Spinal cord (tissue), 10 donors: ENCODE measurements around the gene SERPINB1. TPM values are rescaled to one million over a fixed set of nuclear protein-coding genes. Genes with fewer than 3 reads are reported as not detected.
A peak's percentile ranks its signal among the peaks of the same experiment; 100 is the strongest.
"Not testable (repeated sequence)": the region's sequence is repeated elsewhere in the genome, so short reads cannot be mapped to it uniquely, and the experiment has no call there.

ENCODE experiments used
- DNase-seq, 6 donors: peaks; one replicate each; pipeline versions ENCODE4 v3.0.0 to v3.0.0-alpha.2; 2013 to 2015; ENCODE audit warnings: low spot score in 6 of 6, low read depth in 4 of 6
- H3K27ac ChIP-seq: one replicate; pipeline ENCODE4 v1.5.1; 2013; ENCODE audit warnings: low read depth, low read length, control low read depth
- H3K27me3 ChIP-seq: one replicate; pipeline ENCODE4 v1.6.1; 2013; ENCODE audit warnings: low read length; ENCODE audit not compliant: control insufficient read depth, insufficient read depth
- H3K36me3 ChIP-seq: one replicate; pipeline ENCODE4 v1.6.1; 2013; ENCODE audit warnings: low read length; ENCODE audit not compliant: control insufficient read depth, insufficient read depth
- H3K4me1 ChIP-seq: one replicate; pipeline ENCODE4 v1.6.1; 2013; ENCODE audit warnings: low read length; ENCODE audit not compliant: control insufficient read depth, insufficient read depth
- H3K4me3 ChIP-seq: one replicate; pipeline ENCODE4 v1.5.1; 2013; ENCODE audit warnings: low read depth, low read length, control low read depth
- H3K9me3 ChIP-seq: one replicate; pipeline ENCODE4 v1.6.1; 2013; ENCODE audit warnings: low read length; ENCODE audit not compliant: control insufficient read depth, insufficient read depth
- WGBS: methylation state at CpG from one replicate; pipeline ENCODE4 v1.1.5; 2013; ENCODE audit warnings: missing lambda C conversion rate; ENCODE audit not compliant: insufficient coverage; 5-methylcytosine and 5-hydroxymethylcytosine counted together
- polyA plus RNA-seq, 2 donors: library from polyadenylated mRNA; unstranded; fragments of 120-200 nt; gene quantifications; one replicate each; pipeline ENCODE4 v1.2.1, GENCODE V29; 2013; ENCODE audit not compliant: insufficient read length in 2 of 2
- total RNA-seq, 2 donors: library from RNA; depleted of rRNA in 1 of 2; stranded (reverse); fragments of 120-200 nt in 1 of 2; fragments of >200 nt in 1 of 2; gene quantifications; one replicate each; pipeline versions ENCODE4 v1.2.3 to v1.2.4, GENCODE V29; 2013 to 2014
- donor health status: healthy.

SERPINB1 gene
- total and polyA plus RNA-seq, 4 donors: 12.0 to 23.4 (median 15.5) TPM

DNA sequence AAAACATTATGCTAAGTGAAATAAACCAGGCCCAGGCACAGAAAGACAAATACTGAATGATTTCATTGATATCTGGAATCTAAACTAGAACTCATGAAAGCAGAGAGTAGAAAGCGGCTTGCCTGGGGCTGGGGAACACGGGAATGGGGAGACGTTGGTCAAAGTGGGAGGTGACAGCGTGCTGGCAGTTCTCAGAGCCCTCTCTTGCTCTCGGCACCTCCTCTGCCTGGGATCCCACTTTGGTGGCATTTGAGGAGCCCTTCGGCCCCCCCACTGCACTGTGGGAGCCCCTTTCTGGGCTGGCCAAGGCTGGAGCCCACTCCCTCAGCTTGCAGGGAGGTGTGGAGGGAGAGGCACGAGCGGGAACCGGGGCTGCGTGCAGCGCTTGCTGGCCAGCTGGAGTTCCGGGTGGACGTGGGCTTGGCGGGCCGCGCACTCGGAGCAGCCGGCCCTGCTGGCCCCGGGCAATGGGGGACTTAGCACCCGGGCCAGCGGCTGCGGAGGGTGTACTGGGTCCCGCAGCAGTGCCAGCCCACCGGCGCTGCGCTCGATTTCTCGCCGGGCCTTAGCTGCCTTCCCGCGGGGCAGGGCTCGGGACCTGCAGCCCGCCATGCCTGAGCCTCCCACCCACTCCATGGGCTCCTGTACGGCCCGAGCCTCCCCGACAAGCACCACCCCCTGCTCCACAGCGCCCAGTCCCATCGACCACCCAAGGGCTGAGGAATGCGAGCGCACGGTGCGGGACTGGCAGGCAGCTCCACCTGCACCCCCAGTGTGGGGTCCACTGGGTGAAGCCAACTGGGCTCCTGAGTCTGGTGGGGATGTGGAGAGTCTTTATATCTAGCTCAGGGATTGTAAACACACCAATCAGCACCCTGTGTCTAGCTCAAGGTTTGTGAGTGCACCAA lies 18.4 kb upstream of the SERPINB1 start:
- WGBS: 94% methylated on average over 21 of the region's 42 CpGs

DNA sequence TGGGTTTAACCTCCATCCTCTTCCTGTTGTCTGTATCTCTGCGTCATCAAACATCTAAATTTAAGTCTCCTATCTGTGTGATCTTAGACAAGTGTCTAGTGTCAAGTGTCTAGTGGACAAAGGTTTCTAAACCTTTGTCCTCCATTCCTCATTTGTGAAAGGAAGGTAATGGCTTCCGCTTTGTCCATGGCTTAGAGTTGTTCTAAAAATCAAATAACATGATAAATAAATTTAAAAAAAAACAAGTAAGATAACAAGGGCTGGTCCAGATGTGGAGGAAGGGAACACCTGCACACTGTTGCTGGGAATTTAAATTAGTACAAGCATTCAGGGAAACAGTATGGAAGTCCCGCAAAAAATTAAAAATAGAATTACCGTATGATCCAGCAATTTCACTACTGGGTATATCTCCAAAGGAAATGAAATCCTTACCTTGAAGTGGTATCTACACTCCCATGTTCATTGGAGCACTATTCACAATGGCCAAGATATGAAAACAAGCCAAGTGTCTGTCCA lies 17.6 kb upstream of the SERPINB1 start:
- H3K4me1 ChIP-seq: peaks cover 30% of the 10 kb centered on the region

More for the DNA sequence above, 18.4 kb upstream of the SERPINB1 start:
- not testable (repeated sequence) for H3K9me3 ChIP-seq, H3K27ac ChIP-seq, H3K36me3 ChIP-seq, H3K27me3 ChIP-seq, DNase-seq, H3K4me3 ChIP-seq
- peaks cover 24% of the 10 kb centered on the region for H3K4me1 ChIP-seq

DNA sequence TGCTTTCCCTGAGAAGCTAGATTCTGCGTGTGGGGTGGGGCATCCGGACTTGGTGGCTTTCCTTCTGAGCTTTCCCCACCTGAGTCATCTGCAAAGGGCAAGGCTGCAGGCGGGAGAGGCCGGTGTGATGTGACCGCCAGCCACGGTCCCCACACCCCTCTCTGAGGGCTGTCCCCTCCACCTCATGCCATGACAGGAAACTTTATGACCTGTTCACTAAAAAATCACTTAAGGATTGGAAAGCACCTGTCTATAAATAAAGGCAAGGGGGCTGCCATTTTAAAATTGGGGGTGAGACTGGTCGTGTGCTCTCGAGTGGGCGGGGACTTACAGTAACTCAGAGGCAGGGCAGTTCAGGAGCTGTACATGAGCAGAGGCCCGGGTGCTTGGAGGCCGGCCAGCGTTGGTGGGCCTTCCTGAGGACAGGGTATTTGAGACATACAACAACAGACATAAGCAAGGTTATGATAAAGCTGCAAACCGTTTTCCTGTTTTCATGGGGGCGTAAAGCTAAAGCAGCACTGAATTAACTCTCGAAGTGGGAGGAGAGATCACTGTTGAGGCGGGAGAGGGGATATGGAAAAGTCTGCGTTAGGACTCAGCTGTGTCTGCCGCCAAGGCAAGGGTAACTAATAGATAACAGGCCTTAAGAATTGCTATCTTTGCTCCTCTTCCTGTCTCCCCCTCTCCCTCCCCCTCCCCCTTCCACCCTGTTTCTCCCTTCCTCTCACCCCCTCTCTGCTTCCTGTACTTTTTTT lies 16.1 kb upstream of the SERPINB1 start:
- no peaks in the 10 kb centered on the region for H3K9me3 ChIP-seq
- H3K4me3 ChIP-seq: no peak overlapping the region
- 52% methylated on average over 9 of the region's 18 CpGs for WGBS
- H3K4me1 ChIP-seq: peaks cover 36% of the 10 kb centered on the region
- peak in 2 of 6 donors; percentile 22 to 63 for DNase-seq
- no peaks in the 10 kb centered on the region for H3K27me3 ChIP-seq
- H3K27ac ChIP-seq: peak overlapping the region; percentile 69
- H3K36me3 ChIP-seq: no peaks in the 10 kb centered on the region

More for the DNA sequence above, 17.6 kb upstream of the SERPINB1 start:
- H3K4me3 ChIP-seq: no peak overlapping the region
- no peaks in the 10 kb centered on the region for H3K36me3 ChIP-seq
- no peaks in the 10 kb centered on the region for H3K9me3 ChIP-seq
- no peaks in the 10 kb centered on the region for H3K27me3 ChIP-seq
- no peak for DNase-seq
- H3K27ac ChIP-seq: peak overlapping the region; percentile 69
- WGBS: no CpG with 5 or more reads among the region's 4 CpGs

DNA sequence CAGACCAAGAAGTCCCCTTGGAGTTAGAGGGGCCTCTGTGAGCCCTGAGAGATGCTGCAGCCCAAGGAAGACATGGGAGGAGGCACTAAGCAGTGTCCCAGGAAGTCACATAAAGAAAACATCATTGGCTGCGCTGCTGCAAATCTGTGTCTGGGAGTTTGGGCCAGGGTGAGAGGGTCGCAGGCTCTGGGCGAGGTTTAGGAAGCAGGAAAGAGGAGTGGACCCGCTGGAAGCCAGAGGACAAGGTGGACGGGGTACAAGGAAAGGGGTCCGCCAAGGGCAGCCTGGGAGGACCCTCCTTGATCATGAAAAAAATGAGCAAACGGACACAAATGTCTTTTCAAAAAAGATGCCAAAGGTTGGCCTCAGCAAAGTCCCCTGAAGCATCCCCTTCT lies 15.5 kb upstream of the SERPINB1 start:
- no peaks in the 10 kb centered on the region for H3K36me3 ChIP-seq
- no peaks in the 10 kb centered on the region for H3K27me3 ChIP-seq
- H3K4me1 ChIP-seq: peaks cover 36% of the 10 kb centered on the region
- DNase-seq: no peak
- WGBS: 92% methylated on average over 7 of the region's 7 CpGs
- H3K27ac ChIP-seq: no peak overlapping the region
- H3K4me3 ChIP-seq: no peak overlapping the region
- H3K9me3 ChIP-seq: no peaks in the 10 kb centered on the region

DNA sequence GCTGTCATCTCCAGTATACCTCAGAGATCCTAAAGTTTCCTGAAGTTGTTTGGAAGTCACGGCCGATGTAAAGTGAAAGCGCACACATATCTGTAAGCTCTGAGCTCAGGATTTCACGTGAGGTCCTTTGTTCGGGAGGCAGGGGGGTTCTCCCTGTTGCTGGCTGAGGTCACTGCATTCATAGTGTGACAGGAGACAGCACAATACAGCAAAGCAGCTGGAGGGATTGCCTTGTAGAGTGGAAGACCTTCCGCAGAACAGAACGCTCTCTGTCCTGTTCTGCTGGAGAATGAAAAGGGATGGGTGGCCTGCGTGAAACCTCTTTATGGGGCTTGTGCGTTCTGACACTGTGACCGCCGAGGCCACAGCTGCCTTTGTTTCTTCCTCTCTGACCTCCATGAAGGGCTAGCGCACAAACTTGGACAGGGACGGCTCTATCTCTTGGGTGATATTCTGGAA lies 13.4 kb upstream of the SERPINB1 start:
- no peaks in the 10 kb centered on the region for H3K36me3 ChIP-seq
- 33% methylated on average over 13 of the region's 13 CpGs for WGBS
- H3K27me3 ChIP-seq: no peaks in the 10 kb centered on the region
- peaks cover 36% of the 10 kb centered on the region for H3K4me1 ChIP-seq
- DNase-seq: peak in 2 of 6 donors; percentile 49 to 59
- H3K4me3 ChIP-seq: no peak overlapping the region
- no peaks in the 10 kb centered on the region for H3K9me3 ChIP-seq
- peak overlapping the region; percentile 30 for H3K27ac ChIP-seq

DNA sequence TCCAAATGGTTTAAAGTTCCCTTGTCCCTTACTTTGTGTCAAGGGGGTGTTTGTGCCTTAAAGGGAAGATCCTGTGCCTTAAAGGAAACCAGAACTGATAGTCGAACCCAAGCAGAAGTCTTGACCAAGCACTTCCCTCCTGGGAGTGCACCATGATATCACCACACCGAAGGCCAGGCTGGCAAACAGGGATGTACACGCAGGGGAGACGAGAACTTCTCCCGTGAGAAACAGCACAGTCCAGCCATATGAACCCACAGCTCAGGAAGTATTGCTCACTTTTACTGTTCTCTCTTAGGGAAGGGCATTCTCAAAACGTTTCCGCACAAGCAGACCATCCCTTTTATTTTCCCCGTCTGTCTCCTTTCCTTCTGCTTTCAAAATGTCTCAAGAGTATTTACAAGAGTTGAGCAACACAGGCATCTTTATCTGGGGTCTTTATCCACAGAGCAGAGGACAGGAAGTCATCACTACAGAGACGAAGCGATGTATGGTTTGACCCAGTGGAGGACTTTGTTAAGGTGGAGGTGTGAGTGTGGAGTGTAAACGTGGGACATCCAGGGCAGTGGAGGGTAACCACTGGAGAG lies 12.8 kb upstream of the SERPINB1 start:
- WGBS: 53% methylated on average over 11 of the region's 11 CpGs
- peak overlapping the region; percentile 30 for H3K27ac ChIP-seq
- DNase-seq: peak in 1 of 6 donors; percentile 17

DNA sequence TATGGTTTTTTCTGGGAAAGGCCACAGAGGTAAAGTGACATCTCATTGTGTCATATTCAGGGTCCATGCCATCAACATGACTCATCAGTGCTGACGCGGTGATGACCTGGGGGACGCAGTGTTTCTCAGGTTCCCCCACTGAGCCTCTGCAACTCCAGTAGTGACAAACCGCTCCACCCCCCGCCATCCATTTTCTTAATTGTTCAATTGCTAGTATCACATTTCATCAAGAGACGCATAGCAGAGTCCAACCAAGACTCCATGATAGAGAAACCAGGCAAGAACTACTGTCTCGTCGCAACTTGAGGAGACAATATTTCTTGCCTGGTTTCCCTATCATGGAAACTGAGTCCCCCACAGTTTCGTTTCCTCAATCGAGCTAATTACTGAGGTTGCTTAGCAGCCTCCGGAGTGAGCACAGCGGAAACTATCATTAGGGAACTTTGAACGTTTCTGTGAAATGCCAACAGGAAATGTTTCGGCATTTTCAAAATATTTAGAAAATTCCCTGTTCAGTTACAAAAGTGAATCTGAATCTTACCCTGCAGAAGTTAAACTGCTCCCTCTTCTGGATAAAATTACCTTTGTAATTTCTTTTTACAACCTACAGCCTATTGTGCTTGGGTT lies 12.2 kb upstream of the SERPINB1 start:
- H3K36me3 ChIP-seq: no peaks in the 10 kb centered on the region
- peak in 3 of 6 donors; percentile 43 to 86 (median 52) for DNase-seq
- H3K27ac ChIP-seq: peak overlapping the region; percentile 30
- peak overlapping the region; percentile 33 for H3K4me3 ChIP-seq
- WGBS: 24% methylated on average over 13 of the region's 14 CpGs
- H3K9me3 ChIP-seq: no peaks in the 10 kb centered on the region
- peaks cover 34% of the 10 kb centered on the region for H3K4me1 ChIP-seq
- H3K27me3 ChIP-seq: no peaks in the 10 kb centered on the region

More for the DNA sequence above, 12.8 kb upstream of the SERPINB1 start:
- Histone ChIP-seq H3K27me3 (no peaks in the 10 kb centered on the region), H3K9me3 (no peaks in the 10 kb centered on the region), H3K4me3 (peak overlapping the region; percentile 33), H3K36me3 (no peaks in the 10 kb centered on the region), H3K4me1 (peaks cover 36% of the 10 kb centered on the region)

DNA sequence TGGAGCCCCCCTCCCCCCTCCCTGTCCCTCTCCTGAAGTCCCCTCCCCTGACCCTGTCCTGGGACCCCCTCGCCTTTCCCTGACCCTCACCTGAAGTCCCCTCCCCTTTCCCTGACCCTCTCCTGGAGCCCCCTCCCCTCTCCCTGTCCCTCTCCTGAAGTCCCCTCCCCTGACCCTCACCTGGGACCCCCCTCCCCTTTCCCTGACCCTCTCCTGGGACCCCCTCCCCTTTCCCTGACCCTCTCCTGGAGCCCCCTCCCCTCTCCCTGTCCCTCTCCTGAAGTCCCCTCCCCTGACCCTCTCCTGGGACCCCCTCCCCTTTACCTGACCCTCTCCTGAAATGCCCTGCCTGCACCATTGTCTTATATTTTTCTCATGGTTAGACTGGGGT lies 11.7 kb upstream of the SERPINB1 start:
- H3K4me1 ChIP-seq: peaks cover 29% of the 10 kb centered on the region
- not testable (repeated sequence) for H3K27me3 ChIP-seq, H3K36me3 ChIP-seq, H3K9me3 ChIP-seq, DNase-seq, H3K4me3 ChIP-seq
- WGBS: 100% methylated on average over 1 of the region's 1 CpG
- H3K27ac ChIP-seq: peak overlapping the region; percentile 30

DNA sequence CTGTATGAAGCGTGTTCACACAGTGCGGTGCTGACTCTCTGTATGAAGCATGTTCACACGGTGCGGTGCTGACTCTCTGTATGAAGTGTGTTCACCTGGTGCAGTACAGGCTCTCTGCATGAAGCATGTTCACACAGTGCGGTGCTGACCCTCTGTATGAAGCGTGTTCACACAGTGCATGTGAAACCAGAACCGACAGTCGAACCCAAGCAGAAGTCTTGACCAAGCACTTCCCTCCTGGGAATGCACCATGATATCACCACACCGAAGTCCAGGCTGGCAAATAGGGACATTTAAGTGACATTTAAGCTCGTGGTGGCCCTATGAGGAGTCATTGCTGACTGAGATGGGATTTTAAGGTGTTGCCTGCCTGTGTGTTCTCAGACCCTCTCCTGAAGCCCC lies 11.3 kb upstream of the SERPINB1 start:
- H3K9me3 ChIP-seq: no peaks in the 10 kb centered on the region
- no peak for DNase-seq
- no peak overlapping the region for H3K27ac ChIP-seq
- WGBS: 94% methylated on average over 9 of the region's 10 CpGs
- H3K27me3 ChIP-seq: no peaks in the 10 kb centered on the region
- no peaks in the 10 kb centered on the region for H3K36me3 ChIP-seq
- H3K4me3 ChIP-seq: no peak overlapping the region
- H3K4me1 ChIP-seq: peaks cover 25% of the 10 kb centered on the region
